GM19328 (cell line): ENCODE data around the gene CSNK1G3.
"Not testable (repeated sequence)": the region's sequence is repeated elsewhere in the genome, so short reads cannot be mapped to it uniquely, and the experiment has no call there.

Experiments used
- ATAC-seq: cut with Tn5 transposase; IDR thresholded peaks from one replicate; pipeline ENCODE4 v1.9.1; 2021; ENCODE audit warnings: mild to moderate bottlenecking, moderate library complexity; ENCODE audit not compliant: unreplicated experiment

CSNK1G3 gene

DNA sequence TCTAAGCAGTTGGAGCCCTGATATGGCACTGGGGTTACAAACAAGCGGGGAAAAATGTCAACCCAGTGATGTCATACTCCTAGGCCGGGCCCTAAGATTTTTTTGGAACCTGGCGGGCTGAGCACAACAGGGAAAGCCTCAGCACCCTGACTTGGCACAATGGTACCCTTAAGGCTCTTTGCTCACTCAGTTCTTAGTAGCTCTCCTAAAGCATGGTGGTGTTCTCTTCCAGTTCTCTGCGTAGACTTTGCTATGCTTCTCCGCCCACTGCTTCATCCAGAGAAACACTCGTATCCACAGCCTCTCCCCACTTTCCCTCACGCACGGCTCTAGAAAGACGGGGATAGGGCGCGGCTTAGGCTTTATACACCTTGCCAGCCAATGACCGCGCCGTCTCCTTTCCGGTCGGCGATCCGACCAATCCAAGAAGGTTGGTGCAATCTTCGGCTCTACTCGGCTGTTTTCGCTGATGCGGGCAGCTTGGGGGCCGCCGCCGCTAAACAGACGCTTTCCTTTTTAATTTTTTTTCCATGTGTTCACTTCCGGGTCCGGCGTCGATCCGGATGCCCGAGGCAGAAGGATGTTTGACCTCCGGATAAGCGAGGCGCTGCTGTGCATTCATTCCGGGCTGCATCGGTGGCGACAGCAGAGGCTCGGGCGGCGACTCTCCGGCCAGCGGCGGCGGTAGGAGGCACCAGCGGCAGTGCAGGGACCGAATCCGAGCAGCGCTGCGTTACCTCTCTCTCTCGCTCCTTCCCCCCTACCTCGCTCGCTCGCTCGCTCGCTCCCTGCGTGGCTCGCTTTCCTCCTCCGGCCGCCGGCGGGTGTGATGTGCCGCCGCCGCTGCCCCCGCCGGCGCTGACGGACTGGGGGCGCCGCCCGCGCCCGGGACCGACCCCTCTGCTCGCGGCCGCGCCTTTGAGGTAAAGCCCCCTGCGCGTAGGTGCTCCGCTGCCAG is at the start of gene CSNK1G3:
Gene CSNK1G3 (plus strand): TSS at position 530 of the 958 bp plus-strand sequence. CDS start 33,487 bp downstream, outside the sequence.
- peak; percentile 96 for ATAC-seq

DNA sequence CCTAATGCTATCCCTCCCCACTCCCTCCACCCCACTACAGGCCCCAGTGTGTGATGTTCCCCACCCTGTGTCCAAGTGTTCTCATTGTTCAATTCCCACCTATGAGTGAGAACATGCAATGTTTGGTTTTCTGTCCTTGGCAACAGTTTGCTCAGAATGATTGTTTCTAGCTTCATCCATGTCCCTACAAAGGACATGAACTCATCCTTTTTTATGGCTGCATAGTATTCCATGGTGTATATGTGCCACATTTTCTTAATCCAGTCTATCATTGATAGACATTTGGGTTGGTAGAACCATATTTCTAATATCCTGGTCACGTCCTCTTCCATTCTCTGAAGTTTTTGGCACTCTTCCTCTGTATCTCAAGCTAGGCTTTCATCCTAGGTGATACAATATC is 45.1 kb upstream of the CSNK1G3 start:
- not testable (repeated sequence) for ATAC-seq

DNA sequence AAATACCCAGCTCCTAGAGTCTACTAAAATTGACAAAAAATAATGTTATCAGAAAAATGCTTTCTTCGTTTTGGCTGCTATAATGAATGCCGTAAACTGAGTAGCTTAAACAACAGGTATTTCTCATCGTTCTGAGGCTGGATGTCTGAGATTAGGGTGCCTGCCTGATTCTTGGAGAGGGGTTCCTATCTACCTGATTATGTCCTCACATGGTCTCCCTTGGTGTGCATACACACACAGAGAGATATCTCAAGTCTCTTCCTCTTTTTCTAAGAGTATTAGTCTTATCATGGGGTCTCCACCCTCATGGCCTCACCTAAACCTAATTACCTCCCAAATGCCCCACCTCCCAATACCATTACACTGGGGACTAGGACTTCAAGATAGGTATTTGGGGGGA is 40.6 kb upstream of the CSNK1G3 start:
- ATAC-seq: no peak

DNA sequence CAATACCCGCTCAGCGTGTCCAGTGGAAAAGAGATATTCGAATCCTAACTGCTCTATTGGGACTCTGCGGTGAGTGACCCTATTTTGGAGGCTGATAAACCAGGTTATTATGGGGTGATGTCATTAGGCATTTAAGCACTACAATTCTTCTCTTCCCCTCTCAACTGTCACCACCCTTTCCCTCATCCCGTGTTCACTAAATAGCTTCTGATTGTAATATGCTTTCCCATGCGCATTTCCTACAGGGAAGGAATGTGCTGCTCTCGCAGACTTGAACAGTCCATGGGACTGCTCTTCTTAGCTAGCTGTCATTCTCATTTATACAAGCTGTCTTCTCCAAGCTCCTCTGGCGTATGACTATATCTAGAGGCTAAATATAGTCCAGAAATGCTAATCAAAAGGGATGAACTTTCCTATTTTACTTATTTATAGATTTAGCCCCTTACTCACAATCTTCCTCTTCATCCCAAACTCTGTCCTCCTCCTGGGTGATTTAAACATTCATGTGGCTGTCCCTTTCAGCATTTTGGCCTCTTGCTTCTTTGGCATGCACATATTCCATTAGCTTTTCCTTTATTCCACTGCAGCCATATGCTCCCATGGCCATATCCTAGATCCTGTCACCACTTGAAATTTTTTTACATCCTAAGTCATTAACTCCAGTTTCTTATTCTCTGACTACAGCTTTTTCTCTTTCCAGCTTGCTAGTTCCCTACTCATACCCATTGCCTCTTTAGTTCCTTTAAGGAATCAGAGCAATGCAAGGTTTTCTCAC is 39.6 kb upstream of the CSNK1G3 start:
- no peak for ATAC-seq

DNA sequence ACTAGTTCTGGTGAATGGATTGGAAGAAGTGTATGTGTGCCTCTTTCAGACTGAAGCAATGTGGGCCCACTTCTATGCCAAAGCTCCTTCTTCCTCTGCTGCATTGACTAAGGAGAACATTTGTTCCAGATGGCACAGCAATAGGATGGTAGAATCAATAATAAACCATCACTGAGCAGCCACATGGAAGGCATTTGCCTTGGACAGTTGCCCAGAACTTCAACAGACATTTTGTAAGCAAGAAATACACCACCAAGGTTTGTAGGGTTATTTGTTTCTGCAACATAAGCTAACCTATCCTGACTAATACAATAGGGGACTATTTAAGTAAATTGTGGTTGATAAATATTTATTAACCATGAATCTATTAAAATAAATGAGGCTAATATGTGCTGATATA is 37.7 kb upstream of the CSNK1G3 start:
- no peak for ATAC-seq

DNA sequence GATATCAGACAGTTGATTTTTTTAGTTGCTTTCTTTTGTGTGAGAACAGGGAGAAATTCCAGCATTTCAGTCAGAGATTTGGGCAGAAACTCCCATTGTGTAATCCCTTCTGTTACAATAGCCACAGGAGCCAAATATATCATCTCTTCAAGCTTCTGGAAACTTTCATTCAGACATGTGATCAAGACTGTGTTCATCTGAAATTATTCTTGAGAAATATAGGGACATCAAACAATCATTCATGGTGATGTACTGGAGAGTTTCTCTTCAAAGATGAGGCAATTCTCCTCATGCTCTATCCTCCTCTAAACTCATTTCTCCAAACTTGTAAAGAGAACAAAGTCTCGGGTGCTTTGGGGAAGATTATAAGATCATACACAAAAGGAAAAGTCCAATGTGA is 35.2 kb upstream of the CSNK1G3 start:
- ATAC-seq: no peak

DNA sequence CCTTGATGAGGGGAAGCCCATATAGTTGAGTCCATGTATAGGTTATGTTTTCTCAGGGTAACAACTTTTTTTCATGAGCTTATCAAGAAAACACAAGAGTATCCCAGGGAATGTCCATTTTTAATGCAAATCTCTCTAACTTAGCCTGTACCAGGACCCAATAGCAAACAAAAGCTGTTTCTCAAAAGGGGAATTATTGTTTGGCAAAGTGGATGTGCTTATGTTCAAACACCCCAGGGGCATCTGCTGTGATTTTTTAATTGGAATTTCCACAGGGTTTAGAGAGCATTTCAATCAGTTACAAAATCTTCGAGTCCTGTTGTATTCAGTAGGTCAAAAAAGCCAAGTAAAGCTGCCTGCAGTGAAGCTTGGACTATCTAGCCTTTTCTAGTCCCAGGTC is 33.4 kb upstream of the CSNK1G3 start:
- ATAC-seq: no peak

DNA sequence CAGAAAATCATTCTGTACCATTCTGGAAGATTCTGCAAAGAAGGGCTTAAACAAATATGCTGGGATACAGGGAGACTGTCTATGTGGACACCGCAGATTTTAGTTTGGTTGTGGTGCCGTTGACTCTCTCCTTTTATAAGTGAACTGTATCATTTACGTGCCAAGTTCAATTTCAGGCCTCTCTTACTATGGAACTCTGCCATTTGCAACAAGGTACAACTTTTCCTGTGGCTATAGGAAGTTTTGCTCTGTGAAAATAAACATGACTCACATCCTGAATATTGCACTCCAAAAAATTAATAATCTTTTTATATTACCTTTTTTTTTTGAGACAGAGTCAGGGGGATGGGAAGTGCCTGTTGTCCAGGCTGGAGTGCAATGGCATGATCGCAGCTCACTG is 29.7 kb upstream of the CSNK1G3 start:
- no peak for ATAC-seq

DNA sequence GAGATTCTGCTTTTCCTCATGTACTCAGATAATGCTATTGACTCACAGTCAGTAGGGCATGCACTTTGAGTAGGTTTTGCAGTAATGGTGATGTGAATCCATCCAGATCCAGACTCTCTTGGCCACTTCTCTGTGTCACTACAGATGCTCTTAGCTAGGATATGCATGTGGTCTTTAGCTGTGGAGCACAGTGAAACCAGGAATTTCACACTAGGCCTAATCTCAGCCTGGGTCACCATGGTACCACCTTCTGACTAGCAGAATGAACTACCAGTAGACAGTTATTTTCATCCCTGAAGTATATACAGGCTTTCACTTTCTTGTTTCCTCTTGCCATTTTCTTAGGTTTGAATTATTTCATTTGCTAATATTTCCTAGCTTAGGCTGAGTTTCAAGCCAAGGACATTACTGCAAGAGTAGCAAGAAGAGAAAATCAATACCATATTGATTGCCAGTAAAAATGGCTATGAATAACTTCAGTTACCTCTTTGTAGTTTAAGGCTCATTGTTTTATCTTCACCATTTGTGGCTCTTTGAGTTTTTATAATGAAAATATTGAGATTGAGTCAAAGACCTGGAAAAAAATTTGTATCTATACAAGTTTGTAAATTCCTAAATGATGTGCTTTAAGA is 28.4 kb upstream of the CSNK1G3 start:
- ATAC-seq: no peak

DNA sequence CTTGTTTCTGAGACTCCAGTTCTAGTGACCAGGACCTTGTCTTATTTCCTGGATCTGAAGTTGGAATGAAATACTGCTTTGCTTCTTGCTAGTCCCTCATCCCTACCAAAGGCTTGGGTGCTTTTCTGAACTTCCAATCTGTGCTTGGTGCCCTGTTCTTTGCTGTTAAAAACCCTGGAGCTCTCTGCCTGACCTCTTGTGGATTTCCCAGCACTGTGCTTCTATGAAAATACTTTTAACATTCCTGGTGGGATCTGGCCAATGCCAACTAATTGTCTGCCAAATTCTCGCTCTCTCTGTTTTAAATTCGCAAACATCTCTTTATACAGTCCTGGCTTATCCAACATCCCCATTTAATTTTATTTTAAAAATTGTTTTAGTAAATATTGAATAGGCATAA is 26.7 kb upstream of the CSNK1G3 start:
- ATAC-seq: no peak

DNA sequence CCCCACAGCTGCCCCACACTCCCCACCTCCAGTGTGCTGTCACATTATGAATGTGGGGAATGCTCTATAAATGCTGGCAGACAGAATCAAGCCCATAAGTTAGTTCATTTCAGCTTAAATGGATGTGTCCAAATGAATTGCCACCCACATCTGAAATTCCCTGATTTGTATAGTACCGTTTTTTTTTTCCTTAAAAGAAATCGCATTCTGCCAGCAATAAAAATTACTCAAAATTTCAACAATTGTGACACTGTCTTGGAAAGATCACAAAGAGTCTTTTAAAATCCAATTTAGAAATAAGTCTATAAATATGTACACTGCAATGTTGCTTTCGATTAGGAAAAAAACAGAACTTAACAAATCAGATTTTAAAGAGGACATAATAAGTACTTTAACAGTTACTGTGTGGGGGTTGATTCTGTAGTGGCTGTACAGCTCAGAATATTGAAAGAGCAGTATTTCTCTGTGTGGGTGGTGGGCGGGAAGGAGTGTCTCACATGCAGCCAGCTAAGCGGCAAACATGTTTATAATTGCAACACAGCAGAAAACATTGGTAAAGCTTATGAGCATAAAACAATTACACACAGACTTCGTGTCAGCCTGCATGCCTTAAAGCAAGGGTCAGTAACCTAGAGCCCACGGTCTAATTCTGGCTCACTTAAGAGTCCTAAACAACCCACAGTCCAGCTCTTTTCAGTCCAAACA is 24.9 kb upstream of the CSNK1G3 start:
- ATAC-seq: no peak

DNA sequence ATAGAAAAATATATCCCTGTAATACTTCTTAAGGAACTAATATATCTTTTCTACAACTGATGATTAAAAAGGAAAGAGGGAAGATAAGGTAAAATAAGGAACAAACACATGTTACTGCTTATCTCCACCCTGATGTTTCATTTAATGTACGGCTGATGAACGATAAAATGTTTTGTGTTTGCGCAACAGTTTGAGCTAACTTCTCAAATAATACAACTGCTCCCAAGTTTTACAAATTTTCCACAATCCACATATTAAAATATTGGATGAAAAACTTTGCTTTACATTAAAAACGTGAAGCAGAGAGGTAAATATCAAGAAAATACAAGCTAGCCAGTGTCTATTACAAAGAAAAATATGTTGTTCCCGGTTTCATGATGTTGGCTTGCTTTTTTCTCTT is 21.0 kb upstream of the CSNK1G3 start:
- no peak for ATAC-seq

DNA sequence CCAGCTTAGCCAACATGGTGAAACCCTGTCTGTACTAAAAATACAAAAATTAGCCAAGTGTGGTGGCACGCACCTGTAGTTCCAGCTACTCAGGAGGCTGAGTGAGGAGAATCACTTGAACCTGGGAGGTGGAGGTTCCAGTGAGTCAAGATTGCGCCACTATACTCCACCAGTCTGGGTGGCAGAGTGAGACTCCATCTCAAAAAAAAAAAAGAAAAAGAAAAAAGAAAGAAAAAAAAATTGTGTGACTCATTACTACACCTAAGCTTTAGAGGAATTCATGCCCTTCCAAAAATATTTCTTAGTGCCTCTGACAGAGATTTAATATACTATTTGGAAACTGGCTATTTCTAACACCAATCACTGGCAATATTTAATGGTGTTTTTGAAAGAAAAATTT is 16.8 kb upstream of the CSNK1G3 start:
- ATAC-seq: not testable (repeated sequence)

DNA sequence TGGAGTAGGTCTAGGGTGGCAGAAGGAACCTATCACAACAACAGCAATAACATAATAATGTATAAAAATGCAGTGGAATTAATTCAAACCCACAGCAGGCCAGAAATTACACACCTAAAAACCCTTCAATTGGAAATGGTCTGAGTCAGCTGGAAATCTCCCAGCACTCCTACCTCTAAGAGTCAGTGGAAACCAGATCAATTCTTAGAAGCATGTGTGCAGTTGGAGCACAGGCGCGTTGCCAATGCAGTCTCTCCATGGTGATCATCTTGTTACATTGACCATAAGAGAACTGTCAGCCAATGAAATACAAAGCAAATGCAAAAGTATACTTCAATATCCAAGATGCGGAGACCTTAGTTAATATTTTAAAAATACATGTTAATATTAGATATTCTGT is 15.1 kb upstream of the CSNK1G3 start:
- ATAC-seq: no peak

DNA sequence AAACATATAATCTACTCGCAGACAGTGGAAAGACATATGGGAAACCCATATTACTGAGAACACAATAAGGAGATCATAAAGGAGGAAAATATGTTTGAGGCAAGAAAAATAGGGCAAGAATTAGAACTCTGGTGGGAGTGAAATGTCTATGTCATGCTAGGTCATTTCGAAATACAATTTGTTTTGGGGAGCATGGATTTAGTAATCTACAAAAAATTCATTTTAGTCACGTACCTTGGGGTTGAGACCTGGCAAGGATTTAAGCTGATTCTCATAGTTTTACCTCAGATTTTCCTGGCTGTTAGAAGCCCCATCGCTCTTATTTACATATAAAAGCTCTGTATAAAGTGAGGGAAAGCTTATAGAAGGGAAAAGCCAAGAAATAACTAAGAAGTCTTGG is 11.5 kb upstream of the CSNK1G3 start:
- ATAC-seq: no peak

DNA sequence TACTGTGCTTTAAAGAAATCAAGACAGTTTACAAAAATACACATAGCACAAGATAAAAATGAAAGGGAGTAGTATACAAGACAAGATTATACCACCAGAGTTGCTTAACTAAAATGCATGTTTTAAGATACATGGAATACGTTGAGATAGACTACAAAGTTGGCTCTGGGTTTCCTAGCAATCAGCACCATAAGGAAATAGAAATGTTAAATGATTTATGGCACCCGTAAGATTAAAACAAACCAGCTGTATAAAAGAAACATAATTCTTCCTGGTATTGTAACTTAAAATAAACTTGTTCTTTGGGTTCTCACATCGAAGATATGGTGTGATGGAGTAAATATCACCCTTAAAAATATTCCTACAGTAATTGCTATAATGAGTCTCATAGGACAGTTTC is 9.9 kb upstream of the CSNK1G3 start:
- no peak for ATAC-seq

DNA sequence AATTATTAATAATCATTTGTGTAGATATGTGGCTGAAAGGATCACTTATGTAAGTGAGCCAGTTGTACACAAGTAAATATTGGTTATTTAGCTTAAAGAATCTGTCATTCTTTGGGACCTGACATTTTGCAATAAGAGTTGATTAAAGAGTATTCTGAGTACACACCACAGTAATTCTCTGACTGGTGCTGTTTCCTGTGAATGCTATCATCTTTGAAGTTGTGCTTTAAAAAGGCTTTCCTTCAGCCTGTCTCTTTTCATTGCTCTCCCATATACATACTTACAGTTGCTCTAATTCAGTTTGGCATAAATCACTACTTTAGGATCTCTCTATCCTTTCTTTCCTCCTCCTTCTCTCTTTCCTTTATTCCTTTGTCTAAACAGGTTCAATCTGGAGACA is 8.7 kb upstream of the CSNK1G3 start:
- no peak for ATAC-seq

DNA sequence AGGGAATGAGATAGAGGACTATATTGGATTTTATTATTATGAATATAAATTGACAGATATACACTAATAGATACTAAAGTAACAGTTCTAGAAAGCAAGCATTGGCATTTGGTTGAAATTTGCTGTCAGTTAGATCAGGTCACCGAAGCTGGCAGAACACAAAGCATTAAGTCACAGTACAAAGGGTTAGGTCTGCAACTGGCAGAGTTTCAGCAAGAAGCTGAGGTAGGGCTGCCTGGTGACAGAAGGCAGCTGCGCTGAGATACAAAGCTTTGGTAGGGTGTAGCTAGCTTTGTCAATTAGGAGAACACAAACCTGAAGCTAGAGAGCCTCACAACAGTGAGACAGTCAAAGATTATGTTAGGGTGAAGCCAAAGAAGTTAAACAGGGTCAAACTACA is 6.3 kb upstream of the CSNK1G3 start:
- no peak for ATAC-seq

DNA sequence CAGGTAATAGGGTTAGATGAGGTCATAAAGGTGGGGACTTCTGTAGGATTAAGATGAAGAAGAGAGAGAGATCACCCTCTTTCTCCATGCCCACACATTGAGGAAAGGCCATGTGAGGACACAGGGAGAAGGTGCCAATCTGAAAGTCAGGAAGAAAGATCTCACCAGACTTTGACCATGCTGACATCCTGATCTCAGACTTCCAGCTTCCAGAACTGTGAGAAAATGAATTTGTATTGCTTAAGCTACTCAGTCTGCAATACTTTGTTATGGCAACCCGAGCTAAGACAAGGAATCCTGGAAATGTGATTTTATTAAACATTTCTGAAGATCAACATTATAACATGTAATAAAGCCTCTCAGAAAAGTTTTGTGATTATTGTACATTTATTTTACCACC is 3.5 kb upstream of the CSNK1G3 start:
- no peak for ATAC-seq

DNA sequence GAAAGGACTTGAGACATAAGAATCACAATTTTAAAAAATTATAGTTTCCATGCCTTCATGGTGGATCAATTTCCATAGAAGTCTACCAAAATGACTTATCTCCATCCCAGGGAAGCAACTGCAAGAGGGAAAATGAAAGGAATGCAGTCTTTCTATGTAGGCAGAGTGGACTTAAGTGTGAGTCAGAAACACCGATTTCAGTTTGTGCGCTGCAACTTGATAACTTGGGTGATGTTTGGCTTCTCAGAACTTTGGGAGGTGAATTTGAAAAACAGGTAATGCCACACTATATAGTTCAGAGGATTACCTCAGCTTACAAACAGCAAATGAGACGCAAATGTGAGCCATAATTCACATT is 708 bp upstream of the CSNK1G3 start:
- no peak for ATAC-seq
